Tibial nerve (tissue), 4 donors: ENCODE measurements around the gene CYSLTR1. TPM values are rescaled to one million over a fixed set of nuclear protein-coding genes. Genes with fewer than 3 reads are reported as not detected.
"Not testable (repeated sequence)": the region's sequence is repeated elsewhere in the genome, so short reads cannot be mapped to it uniquely, and the experiment has no call there.

Experiments
- DNase-seq, 2 donors: peaks; one replicate each; pipeline ENCODE4 v3.0.0-alpha.2; 2019; ENCODE audit warnings: low spot score in 2 of 2
- H3K27ac ChIP-seq, 4 donors: fragments of 200-600 bp; sonication (generic) in 3 of 4; one replicate each; pipeline ENCODE4 v1.5.1; 2017 to 2019; ENCODE audit warnings: mild to moderate bottlenecking in 1 of 4
- H3K27me3 ChIP-seq, 2 donors: fragments of 200-600 bp; sonication (generic) in 1 of 2; one replicate each; pipeline versions ENCODE4 v1.5.1 to v1.6.0; 2017 to 2019
- H3K36me3 ChIP-seq, 3 donors: fragments of 200-600 bp; sonication (generic); one replicate each; pipeline ENCODE4 v1.5.1; 2018 to 2019
- H3K4me1 ChIP-seq, 4 donors: fragments of 200-600 bp; sonication (generic) in 3 of 4; one replicate each; pipeline ENCODE4 v1.5.1; 2017 to 2019
- H3K4me3 ChIP-seq, 4 donors: fragments of 200-600 bp; sonication (generic) in 3 of 4; one replicate each; pipeline ENCODE4 v1.5.1; 2017 to 2019; ENCODE audit warnings: mild to moderate bottlenecking in 1 of 4, moderate library complexity in 1 of 4
- H3K9me3 ChIP-seq, 4 donors: fragments of 200-600 bp; sonication (generic) in 3 of 4; one replicate each; pipeline ENCODE4 v1.5.1; 2017 to 2019
- EP300 ChIP-seq, 2 donors: sonication (generic); formaldehyde crosslinking; IDR thresholded peaks; one replicate each; pipeline ENCODE4 v1.6.1; 2017; ENCODE audit warnings: antibody characterized with exemption in 2 of 2, mild to moderate bottlenecking in 1 of 2
- POLR2A ChIP-seq, 2 donors: fragments of 450-650 bp; IDR thresholded peaks; one replicate each; pipeline ENCODE4 v1.6.1; 2017; ENCODE audit warnings: antibody characterized with exemption in 2 of 2, mild to moderate bottlenecking in 2 of 2, moderate library complexity in 2 of 2
- total RNA-seq, 4 donors: library from RNA; depleted of rRNA; stranded (reverse); fragments of >200 nt; gene quantifications; one replicate each; pipeline ENCODE4 v1.1.0, GENCODE V29; 2016
- TF ChIP-seq, protein P1 (sequence below), 5 experiments: fragments of 200-600 bp in 3 of 5; fragments of 450-650 bp in 2 of 5; sonication (generic) in 3 of 5; IDR thresholded peaks; one replicate each; pipeline ENCODE4 v1.5.1; 2016 to 2019; ENCODE audit warnings: antibody characterized with exemption in 5 of 5, mild to moderate bottlenecking in 3 of 5, moderate library complexity in 2 of 5

Gene CYSLTR1
- total RNA-seq, 4 donors from 2014 or later = 0.90 to 5.3 (median 3.3) TPM

DNA sequence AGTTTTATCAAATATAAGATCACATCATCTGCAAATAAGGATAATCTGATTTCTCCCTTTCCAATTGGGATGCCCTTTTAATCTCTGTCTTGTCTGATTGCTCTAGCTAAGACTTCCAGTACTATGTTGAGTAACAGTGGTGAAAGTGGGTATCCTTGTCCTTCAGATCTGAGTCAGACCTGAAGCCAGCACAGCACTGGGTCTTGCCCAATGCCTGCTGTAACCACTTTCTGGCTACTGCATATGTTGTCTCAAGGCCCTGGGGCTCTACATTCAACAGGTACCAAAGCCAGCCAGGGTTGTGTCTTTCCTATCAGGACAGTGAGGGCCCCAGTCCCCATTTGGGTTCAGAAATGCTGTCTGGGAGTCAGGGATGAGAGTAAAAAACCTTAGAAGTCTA, 90.3 kb downstream of the CYSLTR1 start:
- no peaks in the 10 kb centered on the region for H3K9me3 ChIP-seq
- no peak overlapping the region for H3K27ac ChIP-seq
- H3K36me3 ChIP-seq = no peaks in the 10 kb centered on the region
- DNase-seq = no peak
- no peak overlapping the region for H3K4me3 ChIP-seq
- H3K4me1 ChIP-seq = no peaks in the 10 kb centered on the region
- TF ChIP-seq, protein P1, sequence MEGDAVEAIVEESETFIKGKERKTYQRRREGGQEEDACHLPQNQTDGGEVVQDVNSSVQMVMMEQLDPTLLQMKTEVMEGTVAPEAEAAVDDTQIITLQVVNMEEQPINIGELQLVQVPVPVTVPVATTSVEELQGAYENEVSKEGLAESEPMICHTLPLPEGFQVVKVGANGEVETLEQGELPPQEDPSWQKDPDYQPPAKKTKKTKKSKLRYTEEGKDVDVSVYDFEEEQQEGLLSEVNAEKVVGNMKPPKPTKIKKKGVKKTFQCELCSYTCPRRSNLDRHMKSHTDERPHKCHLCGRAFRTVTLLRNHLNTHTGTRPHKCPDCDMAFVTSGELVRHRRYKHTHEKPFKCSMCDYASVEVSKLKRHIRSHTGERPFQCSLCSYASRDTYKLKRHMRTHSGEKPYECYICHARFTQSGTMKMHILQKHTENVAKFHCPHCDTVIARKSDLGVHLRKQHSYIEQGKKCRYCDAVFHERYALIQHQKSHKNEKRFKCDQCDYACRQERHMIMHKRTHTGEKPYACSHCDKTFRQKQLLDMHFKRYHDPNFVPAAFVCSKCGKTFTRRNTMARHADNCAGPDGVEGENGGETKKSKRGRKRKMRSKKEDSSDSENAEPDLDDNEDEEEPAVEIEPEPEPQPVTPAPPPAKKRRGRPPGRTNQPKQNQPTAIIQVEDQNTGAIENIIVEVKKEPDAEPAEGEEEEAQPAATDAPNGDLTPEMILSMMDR (IDR thresholded peaks at IDR 0.05) = no peak
- TF ChIP-seq POLR2A (IDR thresholded peaks at IDR 0.05) (no peak), EP300 (IDR thresholded peaks at IDR 0.05) (no peak)
- no peaks in the 10 kb centered on the region for H3K27me3 ChIP-seq

DNA sequence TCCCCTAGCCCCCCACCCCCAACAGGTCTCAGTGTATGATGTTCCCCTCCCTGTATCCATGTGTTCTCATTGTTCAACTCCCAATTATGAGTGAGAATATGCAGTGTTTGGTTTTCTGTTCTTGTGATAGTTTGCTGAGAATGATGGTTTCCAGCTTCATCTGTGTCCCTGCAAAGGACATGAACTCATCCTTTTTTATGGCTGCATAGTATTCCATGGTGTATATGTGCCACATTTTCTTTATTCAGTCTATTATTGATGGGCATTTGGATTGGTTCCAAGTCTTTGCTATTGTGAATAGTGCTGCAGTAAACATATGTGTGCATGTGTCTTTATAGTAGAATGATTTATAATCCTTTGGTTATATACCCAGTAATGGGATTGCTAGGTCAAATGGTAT, 101.4 kb downstream of the CYSLTR1 start:
- not testable (repeated sequence) for H3K4me1 ChIP-seq, H3K36me3 ChIP-seq, H3K9me3 ChIP-seq, H3K27me3 ChIP-seq, DNase-seq, H3K4me3 ChIP-seq, H3K27ac ChIP-seq

Other genes with a start within 250 kb of the CYSLTR1 start
- gene PGK1, start 223.4 kb downstream of the CYSLTR1 start, total RNA-seq = 100 to 1,000 TPM; 103 to 183 (median 152) TPM
- 10 to 100 TPM; 15.3 to 27.8 (median 19.4) TPM for gene TAF9B, start 188.0 kb downstream of the CYSLTR1 start, total RNA-seq